ENCODE measurements around the gene CCL20. TPM values are rescaled to one million over a fixed set of nuclear protein-coding genes. Genes with fewer than 3 reads are reported as not detected.

Gene CCL20
- total RNA-seq, 2 experiments from 2014 or later = not detected

DNA sequence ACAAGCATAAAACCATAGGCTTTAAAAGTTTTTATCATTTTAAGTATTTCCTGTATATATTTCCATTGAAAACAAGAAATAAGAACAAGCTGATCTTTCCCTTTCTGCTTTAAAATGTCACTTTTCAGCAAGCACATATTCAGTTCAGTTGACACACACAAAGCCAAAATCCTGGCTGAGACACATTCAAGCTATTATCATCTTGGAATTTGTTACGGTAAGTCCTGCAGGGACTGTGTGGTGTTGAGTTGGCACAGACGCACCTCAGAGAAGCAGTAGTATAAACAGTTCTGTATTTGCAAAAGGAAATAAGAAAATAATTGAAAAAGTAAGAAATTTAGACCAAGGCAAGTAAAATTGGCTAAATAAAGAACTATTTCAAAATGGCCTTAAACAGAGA, 47.4 kb downstream of the CCL20 start:
- H3K79me2 ChIP-seq (ENCODE audit: insufficient read depth, low read depth, low read length) = no peaks in the 10 kb centered on the region
- BruUV-seq (replicated peaks) = no TSS peak
- no peak for DNase-seq (ENCODE audit: low spot score)
- H4K20me1 ChIP-seq (ENCODE audit: insufficient read depth, low read length) = no peaks in the 10 kb centered on the region
- CTCF ChIA-PET (ENCODE audit: unreplicated experiment) = no interaction called here
- H3K9me2 ChIP-seq (ENCODE audit: insufficient read depth, low read length) = no peaks in the 10 kb centered on the region
- no peak overlapping the region for H3K27ac ChIP-seq (ENCODE audit: low read depth, low read length, poor library complexity, severe bottlenecking)
- H2AFZ ChIP-seq (ENCODE audit: low read length) = no peak overlapping the region
- H3K4me1 ChIP-seq (ENCODE audit: insufficient read depth, low read length, poor library complexity, severe bottlenecking) = no peaks in the 10 kb centered on the region
- H3K4me3 ChIP-seq (ENCODE audit: low read depth, low read length, poor library complexity, severe bottlenecking) = no peak overlapping the region
- TF ChIP-seq EZH2phosphoT487 (IDR thresholded peaks at IDR 0.05; ENCODE audit: borderline replicate concordance, low read depth, low read length) = no peak
- TF ChIP-seq, protein P1, sequence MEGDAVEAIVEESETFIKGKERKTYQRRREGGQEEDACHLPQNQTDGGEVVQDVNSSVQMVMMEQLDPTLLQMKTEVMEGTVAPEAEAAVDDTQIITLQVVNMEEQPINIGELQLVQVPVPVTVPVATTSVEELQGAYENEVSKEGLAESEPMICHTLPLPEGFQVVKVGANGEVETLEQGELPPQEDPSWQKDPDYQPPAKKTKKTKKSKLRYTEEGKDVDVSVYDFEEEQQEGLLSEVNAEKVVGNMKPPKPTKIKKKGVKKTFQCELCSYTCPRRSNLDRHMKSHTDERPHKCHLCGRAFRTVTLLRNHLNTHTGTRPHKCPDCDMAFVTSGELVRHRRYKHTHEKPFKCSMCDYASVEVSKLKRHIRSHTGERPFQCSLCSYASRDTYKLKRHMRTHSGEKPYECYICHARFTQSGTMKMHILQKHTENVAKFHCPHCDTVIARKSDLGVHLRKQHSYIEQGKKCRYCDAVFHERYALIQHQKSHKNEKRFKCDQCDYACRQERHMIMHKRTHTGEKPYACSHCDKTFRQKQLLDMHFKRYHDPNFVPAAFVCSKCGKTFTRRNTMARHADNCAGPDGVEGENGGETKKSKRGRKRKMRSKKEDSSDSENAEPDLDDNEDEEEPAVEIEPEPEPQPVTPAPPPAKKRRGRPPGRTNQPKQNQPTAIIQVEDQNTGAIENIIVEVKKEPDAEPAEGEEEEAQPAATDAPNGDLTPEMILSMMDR (conservative IDR thresholded peaks at IDR 0.05; ENCODE audit: low read length) = no peak
- POLR2A ChIA-PET = interaction anchor here (0.6 kb wide), 2 partner anchors 377 to 385 kb away, joined by 3 to 6 read pairs; no protein-coding TSS in a partner anchor
- H3K9me3 ChIP-seq (ENCODE audit: low read length) = no peaks in the 10 kb centered on the region
- H3K36me3 ChIP-seq (ENCODE audit: insufficient read depth, low read length) = no peaks in the 10 kb centered on the region
- intact Hi-C loops (cut with micrococcal nuclease; ENCODE audit: unreplicated experiment) = no loop called here
- H3K4me2 ChIP-seq (ENCODE audit: low read length) = no peak overlapping the region

DNA sequence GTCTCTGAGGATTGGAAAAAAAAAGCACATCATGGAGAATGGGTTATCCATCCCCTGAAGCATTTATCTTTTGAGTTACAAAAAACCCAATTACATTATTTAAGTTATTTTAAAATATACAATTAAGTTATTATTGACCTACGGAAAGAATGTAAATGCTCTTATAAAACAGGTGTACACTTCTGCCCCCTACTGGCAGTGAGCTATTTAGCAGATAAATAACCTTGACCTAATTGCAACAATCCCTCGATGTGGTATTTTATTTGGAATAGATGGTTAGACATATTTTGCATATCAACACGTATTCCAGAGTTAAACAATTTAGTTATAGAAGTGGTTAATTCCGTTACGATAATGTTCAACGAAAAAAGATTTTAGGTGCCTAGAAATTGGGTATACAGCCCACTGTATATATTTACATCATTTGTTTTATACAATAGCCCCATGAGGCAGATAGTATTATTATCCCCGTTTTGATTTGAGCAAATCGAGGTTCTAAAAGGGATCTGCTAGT, 48.6 kb downstream of the CCL20 start:
- H3K4me1 ChIP-seq (ENCODE audit: insufficient read depth, low read length, poor library complexity, severe bottlenecking) = no peaks in the 10 kb centered on the region
- H2AFZ ChIP-seq (ENCODE audit: low read length) = no peak overlapping the region
- no peak overlapping the region for H3K4me3 ChIP-seq (ENCODE audit: low read depth, low read length, poor library complexity, severe bottlenecking)
- H3K9me2 ChIP-seq (ENCODE audit: insufficient read depth, low read length) = no peaks in the 10 kb centered on the region
- intact Hi-C loops (cut with micrococcal nuclease; ENCODE audit: unreplicated experiment) = no loop called here
- H3K36me3 ChIP-seq (ENCODE audit: insufficient read depth, low read length) = no peaks in the 10 kb centered on the region
- no peaks in the 10 kb centered on the region for H3K79me2 ChIP-seq (ENCODE audit: insufficient read depth, low read depth, low read length)
- ChIA-PET POLR2A (interaction anchor here (1.5 kb wide), 1 partner anchor 11 kb away, joined by 5 read pairs; no protein-coding TSS in a partner anchor), CTCF (ENCODE audit: unreplicated experiment) (interaction anchor here (1.2 to 1.5 kb wide), 2 partner anchors 17 to 18 kb away, joined by 4 read pairs; no protein-coding TSS in a partner anchor)
- no TSS peak for BruUV-seq (replicated peaks)
- no peak for TF ChIP-seq EZH2phosphoT487 (IDR thresholded peaks at IDR 0.05; ENCODE audit: borderline replicate concordance, low read depth, low read length)
- TF ChIP-seq, protein P1 (conservative IDR thresholded peaks at IDR 0.05; ENCODE audit: low read length) = peak; percentile 84
- peak; percentile 42 for DNase-seq (ENCODE audit: low spot score)
- no peaks in the 10 kb centered on the region for H4K20me1 ChIP-seq (ENCODE audit: insufficient read depth, low read length)
- no peak overlapping the region for H3K27ac ChIP-seq (ENCODE audit: low read depth, low read length, poor library complexity, severe bottlenecking)
- no peaks in the 10 kb centered on the region for H3K9me3 ChIP-seq (ENCODE audit: low read length)
- no peak overlapping the region for H3K4me2 ChIP-seq (ENCODE audit: low read length)

All from OCI-LY7 (cell line).